Measurements from ENCODE around the gene FAM111B. TPM values are rescaled to one million over a fixed set of nuclear protein-coding genes. Genes with fewer than 3 reads are reported as not detected.
A peak's percentile ranks its signal among the peaks of the same experiment; 100 is the strongest.

FAM111B gene
- total RNA-seq, 1 experiment from 2014 or later = 23.6 TPM

DNA sequence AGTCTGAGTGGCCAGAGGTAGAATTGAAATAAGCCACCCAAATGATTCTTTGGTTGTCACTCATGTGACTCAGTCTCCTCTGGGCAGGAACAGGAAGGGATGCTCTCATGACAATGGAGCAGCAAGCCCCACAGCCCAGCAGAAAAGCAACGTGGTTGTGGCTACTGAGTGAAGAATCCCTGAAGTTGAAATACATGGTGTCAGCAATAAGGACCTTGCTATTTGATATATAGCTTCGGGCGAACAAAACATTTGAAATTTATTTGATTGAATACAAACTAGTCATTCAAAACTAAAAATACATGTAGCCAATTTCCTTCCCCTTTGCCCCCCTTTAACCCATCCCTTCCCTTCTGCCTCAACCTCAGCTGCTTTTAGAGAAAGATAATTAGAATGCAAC, 50.4 kb downstream of the FAM111B start:
- in situ Hi-C loops (cut with HindIII; ENCODE audit: low pct_unique_long_range_greater_than_20kb, low sequenced_read_pairs) = no loop called here
- H3K4me1 ChIP-seq (ENCODE audit: control insufficient read depth, insufficient read depth, low read length) = no peaks in the 10 kb centered on the region

DNA sequence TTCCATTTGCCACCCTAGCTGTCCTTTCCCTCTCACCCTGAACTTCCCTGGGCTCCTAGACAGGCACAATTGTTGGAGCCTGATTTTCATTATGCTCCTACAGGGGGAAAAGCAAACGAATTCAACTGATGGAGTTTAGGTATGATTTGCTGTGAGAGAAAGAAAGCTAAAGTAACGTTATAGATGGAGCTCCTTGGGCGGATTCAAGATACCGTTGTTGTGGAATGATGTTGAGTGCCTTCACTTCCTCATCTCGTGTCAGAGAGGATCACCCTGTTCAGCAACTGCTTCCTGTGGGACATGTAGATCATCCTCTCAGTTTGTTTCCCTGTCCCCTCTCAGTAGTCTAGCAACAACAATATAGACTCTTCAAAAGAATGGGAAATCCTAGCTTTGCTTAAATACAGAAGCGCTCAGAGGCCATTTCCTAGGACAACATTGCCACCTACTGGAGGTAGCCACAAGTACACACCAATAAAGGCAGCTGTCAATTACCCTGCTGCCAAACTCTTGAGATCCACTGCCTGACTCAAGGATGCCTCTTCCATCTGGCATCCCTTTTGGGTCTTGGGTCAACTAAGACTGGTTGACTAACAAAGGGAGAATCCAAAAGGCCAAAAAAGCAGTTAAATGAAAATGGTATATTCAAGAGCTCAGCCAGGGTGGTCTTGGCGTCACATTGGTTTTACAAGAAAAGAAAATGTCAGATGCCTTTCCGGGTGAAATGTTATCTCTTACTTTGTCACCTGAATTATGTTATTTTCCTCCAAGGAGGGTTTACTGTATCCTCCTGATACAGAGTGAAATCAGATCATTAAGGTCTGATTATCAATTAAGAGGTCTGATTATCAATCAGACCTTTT, 51.4 kb downstream of the FAM111B start:
- H3K27me3 ChIP-seq (ENCODE audit: control insufficient read depth, insufficient read depth, low read length) = peaks cover 19% of the 10 kb centered on the region
- BruUV-seq (replicated peaks) = no TSS peak
- peak; percentile 91 for ATAC-seq
- no peaks in the 10 kb centered on the region for H3K4me1 ChIP-seq (ENCODE audit: control insufficient read depth, insufficient read depth, low read length)
- TF ChIP-seq POLR2AphosphoS5 (IDR thresholded peaks at IDR 0.05; ENCODE audit: low read depth, low read length) (no peak), TCF7L2 (IDR thresholded peaks at IDR 0.05; ENCODE audit: low read depth, low read length) (no peak)
- TF ChIP-seq, protein P1, sequence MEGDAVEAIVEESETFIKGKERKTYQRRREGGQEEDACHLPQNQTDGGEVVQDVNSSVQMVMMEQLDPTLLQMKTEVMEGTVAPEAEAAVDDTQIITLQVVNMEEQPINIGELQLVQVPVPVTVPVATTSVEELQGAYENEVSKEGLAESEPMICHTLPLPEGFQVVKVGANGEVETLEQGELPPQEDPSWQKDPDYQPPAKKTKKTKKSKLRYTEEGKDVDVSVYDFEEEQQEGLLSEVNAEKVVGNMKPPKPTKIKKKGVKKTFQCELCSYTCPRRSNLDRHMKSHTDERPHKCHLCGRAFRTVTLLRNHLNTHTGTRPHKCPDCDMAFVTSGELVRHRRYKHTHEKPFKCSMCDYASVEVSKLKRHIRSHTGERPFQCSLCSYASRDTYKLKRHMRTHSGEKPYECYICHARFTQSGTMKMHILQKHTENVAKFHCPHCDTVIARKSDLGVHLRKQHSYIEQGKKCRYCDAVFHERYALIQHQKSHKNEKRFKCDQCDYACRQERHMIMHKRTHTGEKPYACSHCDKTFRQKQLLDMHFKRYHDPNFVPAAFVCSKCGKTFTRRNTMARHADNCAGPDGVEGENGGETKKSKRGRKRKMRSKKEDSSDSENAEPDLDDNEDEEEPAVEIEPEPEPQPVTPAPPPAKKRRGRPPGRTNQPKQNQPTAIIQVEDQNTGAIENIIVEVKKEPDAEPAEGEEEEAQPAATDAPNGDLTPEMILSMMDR (IDR thresholded peaks at IDR 0.05) = peak; percentile 87
- TF ChIP-seq, protein P2, sequence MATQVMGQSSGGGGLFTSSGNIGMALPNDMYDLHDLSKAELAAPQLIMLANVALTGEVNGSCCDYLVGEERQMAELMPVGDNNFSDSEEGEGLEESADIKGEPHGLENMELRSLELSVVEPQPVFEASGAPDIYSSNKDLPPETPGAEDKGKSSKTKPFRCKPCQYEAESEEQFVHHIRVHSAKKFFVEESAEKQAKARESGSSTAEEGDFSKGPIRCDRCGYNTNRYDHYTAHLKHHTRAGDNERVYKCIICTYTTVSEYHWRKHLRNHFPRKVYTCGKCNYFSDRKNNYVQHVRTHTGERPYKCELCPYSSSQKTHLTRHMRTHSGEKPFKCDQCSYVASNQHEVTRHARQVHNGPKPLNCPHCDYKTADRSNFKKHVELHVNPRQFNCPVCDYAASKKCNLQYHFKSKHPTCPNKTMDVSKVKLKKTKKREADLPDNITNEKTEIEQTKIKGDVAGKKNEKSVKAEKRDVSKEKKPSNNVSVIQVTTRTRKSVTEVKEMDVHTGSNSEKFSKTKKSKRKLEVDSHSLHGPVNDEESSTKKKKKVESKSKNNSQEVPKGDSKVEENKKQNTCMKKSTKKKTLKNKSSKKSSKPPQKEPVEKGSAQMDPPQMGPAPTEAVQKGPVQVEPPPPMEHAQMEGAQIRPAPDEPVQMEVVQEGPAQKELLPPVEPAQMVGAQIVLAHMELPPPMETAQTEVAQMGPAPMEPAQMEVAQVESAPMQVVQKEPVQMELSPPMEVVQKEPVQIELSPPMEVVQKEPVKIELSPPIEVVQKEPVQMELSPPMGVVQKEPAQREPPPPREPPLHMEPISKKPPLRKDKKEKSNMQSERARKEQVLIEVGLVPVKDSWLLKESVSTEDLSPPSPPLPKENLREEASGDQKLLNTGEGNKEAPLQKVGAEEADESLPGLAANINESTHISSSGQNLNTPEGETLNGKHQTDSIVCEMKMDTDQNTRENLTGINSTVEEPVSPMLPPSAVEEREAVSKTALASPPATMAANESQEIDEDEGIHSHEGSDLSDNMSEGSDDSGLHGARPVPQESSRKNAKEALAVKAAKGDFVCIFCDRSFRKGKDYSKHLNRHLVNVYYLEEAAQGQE (IDR thresholded peaks at IDR 0.05; ENCODE audit: insufficient read depth in 1 of 2, low read depth in 2 of 2, low read length in 1 of 2) = no peak
- in situ Hi-C loops (cut with HindIII; ENCODE audit: low pct_unique_long_range_greater_than_20kb, low sequenced_read_pairs) = no loop called here
- ChIA-PET POLR2A (no interaction called here), CTCF (interaction anchor here (0.5 to 2.5 kb wide), 10 partner anchors 11 to 1516 kb away, joined by 3 to 9 read pairs (median 4); partner anchors contain the start of gene DTX4)
- no peaks in the 10 kb centered on the region for H3K9me3 ChIP-seq (ENCODE audit: control insufficient read depth, insufficient read depth, low read depth, low read length)
- no peak overlapping the region for H3K4me3 ChIP-seq (ENCODE audit: low read depth in 2 of 2, low read length in 2 of 2)
- no peak for DNase-seq (ENCODE audit: low read depth, low spot score)
- intact Hi-C loops (cut with micrococcal nuclease; ENCODE audit: unreplicated experiment) = loop anchor here (1.0 to 10.0 kb wide), 4 partner anchors 61 to 591 kb away; no protein-coding TSS in a partner anchor
- no peak overlapping the region for H3K27ac ChIP-seq (ENCODE audit: low read length)
- no peaks in the 10 kb centered on the region for H3K36me3 ChIP-seq (ENCODE audit: control insufficient read depth, insufficient read depth, low read length)

More for the DNA sequence above, 50.4 kb downstream of the FAM111B start:
- Histone ChIP-seq H3K27me3 (ENCODE audit: control insufficient read depth, insufficient read depth, low read length) (peaks cover 12% of the 10 kb centered on the region), H3K27ac (ENCODE audit: low read length) (no peak overlapping the region), H3K36me3 (ENCODE audit: control insufficient read depth, insufficient read depth, low read length) (no peaks in the 10 kb centered on the region), H3K4me3 (ENCODE audit: low read depth in 2 of 2, low read length in 2 of 2) (no peak overlapping the region), H3K9me3 (ENCODE audit: control insufficient read depth, insufficient read depth, low read depth, low read length) (no peaks in the 10 kb centered on the region)
- TF ChIP-seq, protein P2 (IDR thresholded peaks at IDR 0.05; ENCODE audit: insufficient read depth in 1 of 2, low read depth in 2 of 2, low read length in 1 of 2) = no peak
- no peak for TF ChIP-seq POLR2AphosphoS5 (IDR thresholded peaks at IDR 0.05; ENCODE audit: low read depth, low read length)
- no peak for TF ChIP-seq SIN3A (IDR thresholded peaks at IDR 0.05; ENCODE audit: borderline replicate concordance, insufficient read depth, low read depth, low read length)
- TF ChIP-seq, protein P1 (IDR thresholded peaks at IDR 0.05) = no peak
- no peak for TF ChIP-seq TCF7L2 (IDR thresholded peaks at IDR 0.05; ENCODE audit: low read depth, low read length)
- no peak for DNase-seq (ENCODE audit: low read depth, low spot score)
- BruUV-seq (replicated peaks) = no TSS peak
- no peak for ATAC-seq
- ChIA-PET CTCF (interaction anchor here (1.1 to 2.5 kb wide), 3 partner anchors 13 to 380 kb away, joined by 3 to 9 read pairs (median 8); no protein-coding TSS in a partner anchor), POLR2A (no interaction called here)
- intact Hi-C loops (cut with micrococcal nuclease; ENCODE audit: unreplicated experiment) = loop anchor here (5.0 to 10.0 kb wide), 3 partner anchors 203 to 590 kb away; no protein-coding TSS in a partner anchor

All from Panc1 (cell line).